GM12875 (cell line): Measurements from ENCODE around the gene ABLIM3.

Source experiments
- H3K4me3 ChIP-seq: one replicate; pipeline ENCODE4 v1.5.1; 2011; ENCODE audit warnings: low read depth, low read length, control low read depth
- TF ChIP-seq, protein P1 (sequence below): IDR thresholded peaks from 2 replicates; pipeline ENCODE4 v1.5.1; 2011; ENCODE audit warnings: low read depth, mild to moderate bottlenecking, control low read depth, inconsistent platforms, low read length, moderate library complexity, borderline replicate concordance; ENCODE audit not compliant: insufficient read depth

Gene ABLIM3

DNA sequence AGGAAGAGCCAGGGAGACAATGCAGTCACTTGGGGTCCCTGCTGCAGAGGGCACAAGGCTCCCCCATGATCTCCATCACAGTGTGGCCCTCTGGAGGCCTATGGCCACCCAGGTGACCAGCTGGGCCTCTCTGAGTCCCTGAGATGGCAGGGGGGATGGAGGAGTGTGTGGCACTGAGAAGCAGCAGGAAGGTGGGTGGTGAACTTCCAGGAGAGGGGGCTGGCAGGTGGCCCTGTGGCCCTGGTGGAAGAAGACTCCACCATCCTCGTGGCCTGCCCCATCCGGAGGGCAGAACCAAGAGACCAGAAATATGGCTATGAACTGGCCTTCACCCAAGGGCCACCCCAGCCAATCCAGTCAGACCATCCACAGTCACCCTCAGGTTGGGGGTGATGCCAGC, 98.6 kb downstream of the ABLIM3 start:
- no peak overlapping the region for H3K4me3 ChIP-seq
- TF ChIP-seq, protein P1, sequence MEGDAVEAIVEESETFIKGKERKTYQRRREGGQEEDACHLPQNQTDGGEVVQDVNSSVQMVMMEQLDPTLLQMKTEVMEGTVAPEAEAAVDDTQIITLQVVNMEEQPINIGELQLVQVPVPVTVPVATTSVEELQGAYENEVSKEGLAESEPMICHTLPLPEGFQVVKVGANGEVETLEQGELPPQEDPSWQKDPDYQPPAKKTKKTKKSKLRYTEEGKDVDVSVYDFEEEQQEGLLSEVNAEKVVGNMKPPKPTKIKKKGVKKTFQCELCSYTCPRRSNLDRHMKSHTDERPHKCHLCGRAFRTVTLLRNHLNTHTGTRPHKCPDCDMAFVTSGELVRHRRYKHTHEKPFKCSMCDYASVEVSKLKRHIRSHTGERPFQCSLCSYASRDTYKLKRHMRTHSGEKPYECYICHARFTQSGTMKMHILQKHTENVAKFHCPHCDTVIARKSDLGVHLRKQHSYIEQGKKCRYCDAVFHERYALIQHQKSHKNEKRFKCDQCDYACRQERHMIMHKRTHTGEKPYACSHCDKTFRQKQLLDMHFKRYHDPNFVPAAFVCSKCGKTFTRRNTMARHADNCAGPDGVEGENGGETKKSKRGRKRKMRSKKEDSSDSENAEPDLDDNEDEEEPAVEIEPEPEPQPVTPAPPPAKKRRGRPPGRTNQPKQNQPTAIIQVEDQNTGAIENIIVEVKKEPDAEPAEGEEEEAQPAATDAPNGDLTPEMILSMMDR: no peak

DNA sequence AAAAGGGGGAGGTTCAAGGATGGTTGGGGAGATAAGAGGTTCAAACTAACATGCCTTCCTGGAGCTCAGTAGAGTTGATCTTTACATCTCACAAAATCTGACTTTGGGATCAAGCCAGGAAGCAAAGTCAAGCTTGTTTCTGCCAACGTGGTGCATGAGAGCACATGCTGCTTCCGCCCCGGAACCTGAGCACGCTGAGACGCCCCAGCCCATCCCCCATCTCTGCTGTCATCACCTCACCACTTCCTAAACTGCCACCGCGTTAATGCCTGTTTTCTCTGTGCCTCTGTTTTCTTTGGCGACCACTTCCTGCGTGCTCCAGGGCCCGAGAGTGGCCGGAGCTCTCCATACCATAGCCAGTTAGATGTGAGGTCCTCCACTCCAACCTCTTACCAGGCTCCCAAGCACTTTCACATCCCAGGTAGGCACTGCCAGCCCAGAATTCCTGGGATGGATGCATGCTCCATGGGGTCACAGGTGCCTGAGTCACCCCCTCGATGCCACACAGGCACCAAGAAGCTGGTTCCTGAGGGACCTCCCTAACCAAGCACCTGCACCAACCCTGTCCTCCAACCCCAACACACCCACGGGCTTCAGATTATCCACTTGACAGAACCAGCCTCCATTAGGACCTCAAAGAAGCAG, 99.2 kb downstream of the ABLIM3 start:
- no peak overlapping the region for H3K4me3 ChIP-seq
- TF ChIP-seq, protein P1: no peak

DNA sequence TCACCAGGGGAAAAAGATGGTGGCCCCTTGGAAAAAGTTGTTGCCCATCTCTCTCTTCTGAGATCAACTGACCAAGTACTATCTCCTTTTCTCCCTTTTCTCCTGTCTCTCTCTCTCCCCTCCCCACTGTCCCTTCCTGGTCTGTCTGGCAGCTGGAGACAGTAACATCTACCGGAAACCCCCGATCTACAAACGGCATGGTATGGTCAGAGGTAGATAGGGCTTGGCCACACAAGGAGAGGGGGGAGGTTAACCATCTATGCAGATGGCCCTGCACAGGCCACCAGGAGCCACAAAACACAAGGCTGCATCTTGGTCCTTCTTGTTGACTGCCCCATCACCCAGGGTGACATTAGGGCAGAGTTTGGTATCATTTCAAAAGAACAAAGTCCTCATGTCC, 101.0 kb downstream of the ABLIM3 start:
- TF ChIP-seq, protein P1: no peak

DNA sequence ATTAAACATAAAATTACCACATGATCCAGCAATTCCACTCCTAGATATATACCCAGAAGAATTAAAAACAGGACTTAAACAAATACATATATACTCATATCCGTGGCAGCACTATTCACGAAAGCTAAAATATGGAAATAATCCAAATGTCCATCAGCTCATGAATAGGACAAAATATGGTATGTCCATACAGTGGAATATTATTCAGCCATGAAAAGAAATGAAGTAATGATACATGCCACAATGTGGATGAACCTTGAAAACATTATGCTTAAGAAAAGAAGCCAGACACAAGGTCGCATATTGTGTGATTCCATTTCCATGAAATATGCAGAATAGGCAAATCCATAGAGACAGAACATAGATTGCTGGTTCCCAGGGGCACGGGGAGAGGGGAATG, 105.6 kb downstream of the ABLIM3 start:
- no peak overlapping the region for H3K4me3 ChIP-seq
- TF ChIP-seq, protein P1: no peak

More for the DNA sequence above, 101.0 kb downstream of the ABLIM3 start:
- no peak overlapping the region for H3K4me3 ChIP-seq

DNA sequence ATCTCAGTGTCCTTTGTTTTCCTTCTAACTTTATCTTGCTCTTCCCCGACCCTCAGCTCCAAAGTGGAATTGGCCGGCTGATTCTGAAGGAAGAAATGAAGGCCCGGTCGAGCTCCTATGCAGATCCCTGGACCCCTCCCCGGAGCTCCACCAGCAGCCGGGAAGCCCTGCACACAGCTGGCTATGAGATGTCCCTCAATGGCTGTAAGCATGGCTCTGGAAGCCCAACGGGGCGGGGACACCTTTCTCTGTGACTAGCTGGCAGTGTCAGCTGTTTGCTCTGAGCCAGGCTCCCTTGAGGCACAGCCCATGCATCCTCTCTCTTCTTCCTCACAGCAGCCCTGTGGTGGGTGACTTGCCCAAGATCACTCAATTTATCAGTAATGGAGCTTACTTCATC, 106.4 kb downstream of the ABLIM3 start:
- H3K4me3 ChIP-seq: no peak overlapping the region
- TF ChIP-seq, protein P1: no peak

DNA sequence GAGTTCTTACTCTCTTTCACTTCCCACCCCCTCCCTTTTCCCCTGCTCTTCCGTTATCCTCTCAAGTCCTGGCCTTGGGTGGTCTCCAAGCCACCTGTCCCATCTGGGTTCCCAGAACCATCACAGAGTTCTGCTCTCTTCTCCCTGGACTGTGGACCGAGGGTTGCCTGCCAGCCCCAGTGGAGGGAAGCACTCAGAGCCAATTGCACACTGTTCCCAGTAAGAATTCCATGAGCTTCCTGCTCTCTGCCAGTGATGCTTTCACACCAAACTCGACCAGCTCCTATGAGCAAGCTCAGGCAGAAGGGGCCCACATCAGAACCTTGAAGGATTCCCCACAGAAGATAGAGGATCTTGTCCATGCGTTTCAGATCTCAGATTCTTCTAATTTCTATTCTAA, 110.3 kb downstream of the ABLIM3 start:
- TF ChIP-seq, protein P1: no peak
- H3K4me3 ChIP-seq: no peak overlapping the region

DNA sequence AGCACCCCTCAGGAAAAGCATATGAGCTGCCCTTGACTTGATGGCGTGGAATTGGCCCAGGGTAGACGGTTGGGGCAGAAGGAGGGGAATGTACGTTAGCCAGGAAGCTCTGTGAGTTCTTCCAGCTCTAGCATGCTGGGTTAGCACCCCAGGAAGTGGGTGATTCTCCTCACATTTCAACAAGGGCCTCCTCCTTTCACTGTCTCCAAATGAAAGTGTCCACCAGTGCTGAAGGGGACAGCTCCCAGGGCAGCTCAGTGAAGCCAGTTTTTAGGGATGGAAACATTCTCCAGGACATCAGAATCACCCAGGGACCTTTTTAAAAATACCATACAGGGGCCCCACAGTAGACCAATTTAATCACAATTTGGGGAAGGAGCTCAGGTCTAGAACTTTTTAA, 113.2 kb downstream of the ABLIM3 start:
- TF ChIP-seq, protein P1: no peak
- H3K4me3 ChIP-seq: no peak overlapping the region
